ENCODE results near the gene TPX2. TPM values are rescaled to one million over a fixed set of nuclear protein-coding genes. Genes with fewer than 3 reads are reported as not detected.
"Not testable (repeated sequence)": the region's sequence is repeated elsewhere in the genome, so short reads cannot be mapped to it uniquely, and the experiment has no call there.

TPX2 gene
- total RNA-seq, 2 experiments from 2014 or later: 112 to 113 TPM

GRCh38 chr20:31746068-31746878 lies 7.2 kb downstream of the TPX2 start:
- CTCF ChIA-PET: interaction anchor here (1.2 to 3.4 kb wide), 3 partner anchors 23 to 134 kb away, joined by 3 to 9 read pairs (median 5); no protein-coding TSS in a partner anchor

GRCh38 chr20:31747028-31747427 lies 7.9 kb downstream of the TPX2 start:
- H3K4me1 Mint-ChIP-seq (ENCODE audit: low read depth); H3K27me3 Mint-ChIP-seq; H3K27ac Mint-ChIP-seq; H3K4me3 Mint-ChIP-seq; ATAC-seq; DNase-seq; intact Hi-C loops (cut with micrococcal nuclease); POLR2A ChIA-PET; H3K9me3 Mint-ChIP-seq: not testable (repeated sequence)
- peaks cover 31% of the 10 kb centered on the region for H3K36me3 Mint-ChIP-seq (ENCODE audit: low read depth)
- CTCF ChIA-PET: interaction anchor here (2.1 to 3.4 kb wide), 2 partner anchors 24 to 114 kb away, joined by 5 to 9 read pairs; no protein-coding TSS in a partner anchor

More at GRCh38 chr20:31746068-31746878, 7.2 kb downstream of the TPX2 start:
- Mint-ChIP-seq H3K27me3 (no peaks in the 10 kb centered on the region), H3K9me3 (no peaks in the 10 kb centered on the region), H3K36me3 (ENCODE audit: low read depth) (peaks cover 34% of the 10 kb centered on the region), H3K4me3 (no peak overlapping the region), H3K27ac (no peak overlapping the region), H3K4me1 (ENCODE audit: low read depth) (peaks cover 3% of the 10 kb centered on the region)
- DNase-seq (no peak), ATAC-seq (no peak)
- no peak for TF ChIP-seq CTCF (IDR thresholded peaks at IDR 0.05)
- POLR2A ChIA-PET: interaction anchor here (0.6 kb wide), 1 partner anchor 68 kb away, joined by 3 read pairs; no protein-coding TSS in a partner anchor
- intact Hi-C loops (cut with micrococcal nuclease): no loop called here

GRCh38 chr20:31747640-31748039 lies 8.6 kb downstream of the TPX2 start:
- TF ChIP-seq CTCF (IDR thresholded peaks at IDR 0.05): no peak
- intact Hi-C loops (cut with micrococcal nuclease): no loop called here
- CTCF ChIA-PET: interaction anchor here (0.6 to 3.4 kb wide), 4 partner anchors 24 to 135 kb away, joined by 3 to 9 read pairs (median 4); no protein-coding TSS in a partner anchor
- Mint-ChIP-seq H3K4me3 (no peak overlapping the region), H3K27me3 (no peaks in the 10 kb centered on the region), H3K27ac (no peak overlapping the region), H3K36me3 (ENCODE audit: low read depth) (peaks cover 30% of the 10 kb centered on the region), H3K4me1 (ENCODE audit: low read depth) (no peaks in the 10 kb centered on the region), H3K9me3 (no peaks in the 10 kb centered on the region)
- POLR2A ChIA-PET: no interaction called here
- DNase-seq (no peak), ATAC-seq (no peak)

DNA sequence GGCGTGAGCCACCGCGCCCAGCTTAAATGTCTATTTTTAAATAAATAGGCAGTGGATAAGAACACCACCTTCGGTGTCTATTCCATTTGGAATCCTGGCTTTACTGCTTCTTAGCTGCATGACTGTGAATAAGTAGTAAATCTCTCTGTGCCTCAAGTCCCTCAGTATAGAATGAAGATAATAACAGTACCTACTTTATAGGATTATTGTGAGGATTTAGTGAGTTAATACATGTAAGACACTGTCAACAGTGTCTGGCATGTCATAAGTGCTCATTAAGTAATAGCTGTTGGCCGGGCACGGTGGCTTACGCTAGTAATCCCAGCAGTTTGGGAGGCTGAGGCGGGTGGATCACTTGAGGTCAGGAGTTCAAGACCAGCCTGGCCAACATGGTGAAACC lies 10.1 kb downstream of the TPX2 start:
- POLR2A ChIA-PET: no interaction called here
- H3K36me3 Mint-ChIP-seq (ENCODE audit: low read depth): peaks cover 27% of the 10 kb centered on the region
- H3K27ac Mint-ChIP-seq: no peak overlapping the region
- DNase-seq: no peak
- TF ChIP-seq CTCF (IDR thresholded peaks at IDR 0.05): no peak
- no peak for ATAC-seq
- intact Hi-C loops (cut with micrococcal nuclease): no loop called here
- CTCF ChIA-PET: interaction anchor here (0.7 to 3.4 kb wide), 3 partner anchors 25 to 97 kb away, joined by 4 to 9 read pairs (median 4); no protein-coding TSS in a partner anchor
- H3K27me3 Mint-ChIP-seq: no peaks in the 10 kb centered on the region
- no peak overlapping the region for H3K4me3 Mint-ChIP-seq
- H3K4me1 Mint-ChIP-seq (ENCODE audit: low read depth): no peaks in the 10 kb centered on the region
- no peaks in the 10 kb centered on the region for H3K9me3 Mint-ChIP-seq

DNA sequence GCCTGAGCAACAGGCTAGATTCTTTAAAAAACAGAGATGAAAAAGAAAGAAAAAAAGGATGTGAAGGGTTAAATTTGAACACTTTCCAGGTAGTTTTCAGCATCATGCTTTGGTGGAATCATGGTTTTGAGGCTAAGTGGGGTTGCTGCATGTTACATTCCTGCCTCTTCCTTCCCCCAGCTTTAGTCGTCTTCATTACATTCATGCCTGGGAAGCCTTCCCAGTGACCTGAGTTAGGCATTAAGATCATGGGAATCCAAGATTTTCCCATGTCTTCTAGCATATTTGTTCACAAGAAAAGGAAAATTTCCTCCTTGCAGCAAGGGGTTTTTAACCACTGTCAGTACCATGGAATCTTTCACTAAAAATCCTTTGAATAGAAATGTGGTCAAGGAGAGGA lies 12.0 kb downstream of the TPX2 start:
- Mint-ChIP-seq H3K27me3 (no peaks in the 10 kb centered on the region), H3K9me3 (no peaks in the 10 kb centered on the region), H3K36me3 (ENCODE audit: low read depth) (peaks cover 20% of the 10 kb centered on the region), H3K4me3 (no peak overlapping the region), H3K4me1 (ENCODE audit: low read depth) (no peaks in the 10 kb centered on the region), H3K27ac (no peak overlapping the region)
- no peak for TF ChIP-seq CTCF (IDR thresholded peaks at IDR 0.05)
- ATAC-seq (no peak), DNase-seq (no peak)
- intact Hi-C loops (cut with micrococcal nuclease): no loop called here
- POLR2A ChIA-PET: no interaction called here
- CTCF ChIA-PET: no interaction called here
